ENCODE measurements around the gene LNP1.

GRCh38 chr3:100427699-100428098, 26.4 kb downstream of the LNP1 start:
- TF ChIP-seq CTCF (IDR thresholded peaks at IDR 0.05) (no peak), EP300 (IDR thresholded peaks at IDR 0.05) (no peak), POLR2A (IDR thresholded peaks at IDR 0.05) (no peak)

Measured in ovary (tissue), 3 donors.